Hepatocyte (in vitro differentiated cells): ENCODE measurements around the gene NPTXR. TPM values are rescaled to one million over a fixed set of nuclear protein-coding genes. Genes with fewer than 3 reads are reported as not detected.
A peak's percentile ranks its signal among the peaks of the same experiment; 100 is the strongest.

ENCODE experiments used
- DNase-seq: peaks from one replicate; pipeline ENCODE4 v3.0.0-alpha.2; 2016; ENCODE audit warnings: low spot score
- H2AFZ ChIP-seq: fragments of 200-600 bp; sonication (generic); 2 replicates; pipeline ENCODE4 v1.6.0; 2016; ENCODE audit warnings: antibody characterized with exemption, mild to moderate bottlenecking
- H3K27ac ChIP-seq: fragments of 200-600 bp; sonication (generic); 2 replicates; pipeline ENCODE4 v1.5.1; 2016; ENCODE audit warnings: mild to moderate bottlenecking
- H3K27me3 ChIP-seq: fragments of 200-600 bp; sonication (generic); 2 replicates; pipeline ENCODE4 v1.6.1; 2016
- H3K36me3 ChIP-seq: fragments of 200-600 bp; sonication (generic); replicated peaks from 2 replicates; pipeline ENCODE4 v1.5.1; 2016; ENCODE audit warnings: low read depth; ENCODE audit not compliant: insufficient read depth
- H3K4me1 ChIP-seq: fragments of 200-600 bp; sonication (generic); 2 replicates; pipeline ENCODE4 v1.5.1; 2016; ENCODE audit warnings: mild to moderate bottlenecking, moderate library complexity; ENCODE audit not compliant: insufficient read depth
- H3K4me2 ChIP-seq: fragments of 200-600 bp; sonication (generic); 2 replicates; pipeline ENCODE4 v1.6.0; 2016
- H3K4me3 ChIP-seq: fragments of 200-600 bp; sonication (generic); 2 replicates; pipeline ENCODE4 v1.5.1; 2016; ENCODE audit warnings: mild to moderate bottlenecking
- H3K79me2 ChIP-seq: fragments of 200-600 bp; sonication (generic); 2 replicates; pipeline ENCODE4 v1.6.0; 2017; ENCODE audit warnings: mild to moderate bottlenecking
- H3K9me2 ChIP-seq: fragments of 200-600 bp; sonication (generic); replicated peaks from 2 replicates; pipeline ENCODE4 v1.6.0; 2017; ENCODE audit warnings: mild to moderate bottlenecking; ENCODE audit not compliant: insufficient read depth
- H3K9me3 ChIP-seq: fragments of 200-600 bp; sonication (generic); 2 replicates; pipeline ENCODE4 v1.5.1; 2016; ENCODE audit warnings: low read depth, mild to moderate bottlenecking
- H4K20me1 ChIP-seq: fragments of 200-600 bp; sonication (generic); 2 replicates; pipeline ENCODE4 v1.6.0; 2016; ENCODE audit warnings: mild to moderate bottlenecking; ENCODE audit not compliant: insufficient read depth, poor library complexity, severe bottlenecking
- EZH2 ChIP-seq: fragments of 200-600 bp; sonication (generic); IDR thresholded peaks from 2 replicates; pipeline ENCODE4 v1.6.1; 2016; ENCODE audit warnings: antibody characterized with exemption, mild to moderate bottlenecking, borderline replicate concordance
- EZH2phosphoT487 ChIP-seq: fragments of 200-600 bp; sonication (generic); IDR thresholded peaks from one replicate; pipeline ENCODE4 v1.6.1; 2018; ENCODE audit warnings: antibody characterized with exemption, mild to moderate bottlenecking, low read depth, moderate library complexity; ENCODE audit not compliant: unreplicated experiment, severe bottlenecking
- WGBS: methylation state at CpG from one replicate; pipeline ENCODE4 v1.1.6; 2016; ENCODE audit warnings: low lambda C conversion rate; ENCODE audit errors: missing lambda C conversion rate; 5-methylcytosine and 5-hydroxymethylcytosine counted together
- polyA plus RNA-seq: library from polyadenylated mRNA; unstranded; fragments of >200 nt; fragmentation: Nextera tagmentation; extraction: Ambion mirVana; gene quantifications from 2 replicates; pipeline ENCODE4 v1.2.1, GENCODE V29; 2016
- total RNA-seq: library from RNA; depleted of rRNA; stranded (reverse); fragments of >200 nt; gene quantifications from 2 replicates; pipeline ENCODE4 v1.2.3, GENCODE V29; 2014
- TF ChIP-seq, protein P1 (sequence below): fragments of 200-600 bp; sonication (generic); IDR thresholded peaks from 2 replicates; pipeline ENCODE4 v1.5.1; 2016; ENCODE audit warnings: antibody characterized with exemption, mild to moderate bottlenecking; ENCODE audit not compliant: poor library complexity

NPTXR gene
- total and polyA plus RNA-seq, 2 experiments from 2014 or later, result 3.3 to 3.8 TPM

- H3K36me3 ChIP-seq, result no peaks in the 10 kb centered on the region
- H3K4me2 ChIP-seq, result no peak overlapping the region
- H3K9me3 ChIP-seq, result no peaks in the 10 kb centered on the region
- peaks cover 14% of the 10 kb centered on the region for H3K4me1 ChIP-seq
- no peak overlapping the region for H3K4me3 ChIP-seq
- H3K27me3 ChIP-seq, result no peaks in the 10 kb centered on the region
- no peaks in the 10 kb centered on the region for H3K9me2 ChIP-seq
- no peak for DNase-seq
- peaks cover 32% of the 10 kb centered on the region for H3K79me2 ChIP-seq
- H3K27ac ChIP-seq, result no peak overlapping the region
- TF ChIP-seq EZH2, result no peak
- TF ChIP-seq, protein P1, sequence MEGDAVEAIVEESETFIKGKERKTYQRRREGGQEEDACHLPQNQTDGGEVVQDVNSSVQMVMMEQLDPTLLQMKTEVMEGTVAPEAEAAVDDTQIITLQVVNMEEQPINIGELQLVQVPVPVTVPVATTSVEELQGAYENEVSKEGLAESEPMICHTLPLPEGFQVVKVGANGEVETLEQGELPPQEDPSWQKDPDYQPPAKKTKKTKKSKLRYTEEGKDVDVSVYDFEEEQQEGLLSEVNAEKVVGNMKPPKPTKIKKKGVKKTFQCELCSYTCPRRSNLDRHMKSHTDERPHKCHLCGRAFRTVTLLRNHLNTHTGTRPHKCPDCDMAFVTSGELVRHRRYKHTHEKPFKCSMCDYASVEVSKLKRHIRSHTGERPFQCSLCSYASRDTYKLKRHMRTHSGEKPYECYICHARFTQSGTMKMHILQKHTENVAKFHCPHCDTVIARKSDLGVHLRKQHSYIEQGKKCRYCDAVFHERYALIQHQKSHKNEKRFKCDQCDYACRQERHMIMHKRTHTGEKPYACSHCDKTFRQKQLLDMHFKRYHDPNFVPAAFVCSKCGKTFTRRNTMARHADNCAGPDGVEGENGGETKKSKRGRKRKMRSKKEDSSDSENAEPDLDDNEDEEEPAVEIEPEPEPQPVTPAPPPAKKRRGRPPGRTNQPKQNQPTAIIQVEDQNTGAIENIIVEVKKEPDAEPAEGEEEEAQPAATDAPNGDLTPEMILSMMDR, result no peak
- TF ChIP-seq EZH2phosphoT487, result no peak
- 95% methylated on average over 8 of the region's 8 CpGs for WGBS
- no peak overlapping the region for H2AFZ ChIP-seq
- H4K20me1 ChIP-seq, result peaks cover 52% of the 10 kb centered on the region
These were observed 24.5 kb upstream of the NPTXR start for GRCh38 chr22:38868286-38868721.

- H2AFZ ChIP-seq, result no peak overlapping the region
- no peak overlapping the region for H3K4me2 ChIP-seq
- TF ChIP-seq EZH2phosphoT487, result no peak
- no peak for TF ChIP-seq EZH2
- TF ChIP-seq, protein P1, result no peak
- 95% methylated on average over 18 of the region's 18 CpGs for WGBS
- H3K79me2 ChIP-seq, result peaks cover 32% of the 10 kb centered on the region
- no peaks in the 10 kb centered on the region for H3K36me3 ChIP-seq
- H3K27me3 ChIP-seq, result no peaks in the 10 kb centered on the region
- no peaks in the 10 kb centered on the region for H3K9me2 ChIP-seq
- peak; percentile 5 for DNase-seq
- peaks cover 13% of the 10 kb centered on the region for H3K4me1 ChIP-seq
- no peak overlapping the region for H3K4me3 ChIP-seq
- H3K9me3 ChIP-seq, result no peaks in the 10 kb centered on the region
- peaks cover 57% of the 10 kb centered on the region for H4K20me1 ChIP-seq
- H3K27ac ChIP-seq, result no peak overlapping the region
These were observed 23.9 kb upstream of the NPTXR start for GRCh38 chr22:38867471-38868285.

DNA sequence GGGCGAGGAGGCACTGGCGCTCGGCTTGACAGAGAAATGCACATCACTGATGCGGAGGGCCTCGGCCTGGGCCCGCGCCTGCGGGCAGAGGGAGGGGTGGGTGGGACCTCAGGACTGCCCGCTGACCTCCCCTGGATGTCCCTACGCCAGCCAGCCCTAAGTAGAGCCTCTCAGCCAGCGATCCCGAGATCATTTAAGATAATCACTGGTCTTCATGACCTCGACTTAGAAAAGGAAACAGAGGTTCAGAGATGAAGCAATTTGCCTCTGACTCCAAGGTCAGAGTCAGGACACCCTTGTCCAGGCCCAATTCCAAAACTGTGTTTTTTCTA is 23.3 kb upstream of the NPTXR start:
- Histone ChIP-seq H3K9me2 (no peaks in the 10 kb centered on the region), H4K20me1 (peaks cover 60% of the 10 kb centered on the region), H3K4me1 (peaks cover 13% of the 10 kb centered on the region), H3K27me3 (no peaks in the 10 kb centered on the region), H3K4me3 (no peak overlapping the region), H3K9me3 (no peaks in the 10 kb centered on the region), H3K36me3 (no peaks in the 10 kb centered on the region), H3K27ac (no peak overlapping the region), H2AFZ (no peak overlapping the region), H3K79me2 (peaks cover 32% of the 10 kb centered on the region), H3K4me2 (no peak overlapping the region)
- TF ChIP-seq EZH2, result no peak
- TF ChIP-seq, protein P1, result no peak
- TF ChIP-seq EZH2phosphoT487, result no peak
- 68% methylated on average over 5 of the region's 13 CpGs for WGBS
- no peak for DNase-seq
